Mucosa of descending colon (tissue), 3 donors: ENCODE results near the gene STARD9. TPM values are rescaled to one million over a fixed set of nuclear protein-coding genes. Genes with fewer than 3 reads are reported as not detected.
A peak's percentile ranks its signal among the peaks of the same experiment; 100 is the strongest.

Experiments
- ATAC-seq: fragments of 200-7000 bp; cut with Tn5 transposase; one replicate; pipeline ENCODE4 v1.9.1; 2020; ENCODE audit warnings: mild to moderate bottlenecking, moderate library complexity
- DNase-seq, 3 donors: peaks; one replicate each; pipeline ENCODE4 v3.0.0-alpha.2; 2020
- H3K36me3 ChIP-seq: fragments of 200-600 bp; one replicate; pipeline ENCODE4 v1.8.0; 2021; ENCODE audit warnings: low read depth, mild to moderate bottlenecking
- H3K4me1 ChIP-seq: fragments of 200-600 bp; one replicate; pipeline ENCODE4 v1.8.0; 2021; ENCODE audit warnings: low read depth, mild to moderate bottlenecking
- H3K4me3 ChIP-seq: fragments of 200-600 bp; one replicate; pipeline ENCODE4 v1.8.0; 2021; ENCODE audit warnings: mild to moderate bottlenecking
- H3K9me3 ChIP-seq: fragments of 200-600 bp; one replicate; pipeline ENCODE4 v1.8.0; 2021; ENCODE audit warnings: mild to moderate bottlenecking
- CTCF ChIP-seq: fragments of 200-600 bp; IDR thresholded peaks from one replicate; pipeline ENCODE4 v1.8.0; 2022; ENCODE audit warnings: antibody characterized with exemption, mild to moderate bottlenecking
- intact Hi-C, 2 donors: fragments of 100-400 bp; cut with DNase I in 1 of 2; cut with micrococcal nuclease in 1 of 2; formaldehyde crosslinking; loops; one replicate each; pipeline versions ENCODE4 v1.11.0 to v1.11.1; 2022; cut with DNase I, micrococcal nuclease
- total RNA-seq, 3 donors: library from RNA; stranded (reverse); fragmentation: NEBNext Ultra II Directional in 2 of 3; extraction: Animal tissue kit (Norgen Biotek cat#: 25700) in 2 of 3; gene quantifications; one replicate each; pipeline versions ENCODE4 v1.2.1 to v1.2.4, GENCODE V29; 2021 to 2023
- donor health status: DM: no; HTN: no; CAD: no; lungs with moderate emphysema.
- donor health status: DM: no; HTN: no; CAD: no.
- donor health status: DM: no; HTN: yes; CAD: no.

The STARD9 gene
- total RNA-seq, 3 donors from 2014 or later, result 6.1 to 42.8 (median 8.5) TPM

GRCh38 chr15:42640109-42640508 lies 64.7 kb downstream of the STARD9 start:
- no peak for DNase-seq
- Histone ChIP-seq H3K9me3 (no peaks in the 10 kb centered on the region), H3K4me1 (no peaks in the 10 kb centered on the region), H3K36me3 (no peaks in the 10 kb centered on the region), H3K4me3 (no peak overlapping the region)
- intact Hi-C loops, result no loop called here
- ATAC-seq, result no peak
- no peak for TF ChIP-seq CTCF

- peak; percentile 96 for ATAC-seq
- no peaks in the 10 kb centered on the region for H3K4me1 ChIP-seq
- H3K9me3 ChIP-seq, result no peaks in the 10 kb centered on the region
- intact Hi-C loops, result loop anchor here in 1 of 2 donors (10.0 kb wide), 1 partner anchor 106 kb away; the partner anchor contains the start of genes HAUS2 and LRRC57
- no peaks in the 10 kb centered on the region for H3K36me3 ChIP-seq
- TF ChIP-seq CTCF, result peak; percentile 57
- no peak overlapping the region for H3K4me3 ChIP-seq
- peak in 2 of 3 donors; percentile 63 to 90 for DNase-seq
These were observed 75.0 kb downstream of the STARD9 start for GRCh38 chr15:42650208-42651066.

GRCh38 chr15:42665827-42666226 lies 90.4 kb downstream of the STARD9 start:
- DNase-seq (no peak), ATAC-seq (no peak)
- no peaks in the 10 kb centered on the region for H3K4me1 ChIP-seq
- H3K9me3 ChIP-seq, result no peaks in the 10 kb centered on the region
- H3K36me3 ChIP-seq, result no peaks in the 10 kb centered on the region
- no peak for TF ChIP-seq CTCF
- intact Hi-C loops, result no loop called here
- H3K4me3 ChIP-seq, result no peak overlapping the region

GRCh38 chr15:42667855-42668254 lies 92.4 kb downstream of the STARD9 start:
- DNase-seq (no peak), ATAC-seq (no peak)
- H3K4me3 ChIP-seq, result no peak overlapping the region
- no peak for TF ChIP-seq CTCF
- no peaks in the 10 kb centered on the region for H3K9me3 ChIP-seq
- intact Hi-C loops, result no loop called here
- H3K4me1 ChIP-seq, result no peaks in the 10 kb centered on the region
- H3K36me3 ChIP-seq, result no peaks in the 10 kb centered on the region

GRCh38 chr15:42670451-42670850 lies 95.0 kb downstream of the STARD9 start:
- DNase-seq (no peak), ATAC-seq (no peak)
- H3K9me3 ChIP-seq, result no peaks in the 10 kb centered on the region
- no peaks in the 10 kb centered on the region for H3K4me1 ChIP-seq
- no peak overlapping the region for H3K4me3 ChIP-seq
- intact Hi-C loops, result no loop called here
- no peaks in the 10 kb centered on the region for H3K36me3 ChIP-seq
- no peak for TF ChIP-seq CTCF
